ENCODE data around the gene RAD21L1.

RAD21L1 gene

GRCh38 chr20:1274485-1275311, 48.9 kb downstream of the RAD21L1 start:
- no peak for DNase-seq

GRCh38 chr20:1275919-1276318, 50.1 kb downstream of the RAD21L1 start:
- DNase-seq, result no peak

- DNase-seq, result no peak
Measured at GRCh38 chr20:1277529-1278322, 51.9 kb downstream of the RAD21L1 start.

- no peak for DNase-seq
Measured at GRCh38 chr20:1278993-1279392, 53.1 kb downstream of the RAD21L1 start.

GRCh38 chr20:1280195-1281102, 54.6 kb downstream of the RAD21L1 start:
- no peak for DNase-seq

GRCh38 chr20:1281279-1282057, 55.6 kb downstream of the RAD21L1 start:
- DNase-seq, result no peak

GRCh38 chr20:1282966-1283365, 57.1 kb downstream of the RAD21L1 start:
- no peak for DNase-seq

GRCh38 chr20:1283522-1284510, 58.0 kb downstream of the RAD21L1 start:
- DNase-seq, result no peak

- DNase-seq, result peak; percentile 34
Measured at GRCh38 chr20:1286267-1287024, 60.6 kb downstream of the RAD21L1 start.

- DNase-seq, result no peak
Measured at GRCh38 chr20:1287306-1287705, 61.5 kb downstream of the RAD21L1 start.

- DNase-seq, result no peak
Measured at GRCh38 chr20:1287787-1288569, 62.1 kb downstream of the RAD21L1 start.

GRCh38 chr20:1291191-1291741, 65.4 kb downstream of the RAD21L1 start:
- DNase-seq, result no peak

GRCh38 chr20:1292620-1293019, 66.8 kb downstream of the RAD21L1 start:
- no peak for DNase-seq

- no peak for DNase-seq
Measured at GRCh38 chr20:1293641-1294379, 68.0 kb downstream of the RAD21L1 start.

- DNase-seq, result no peak
Measured at GRCh38 chr20:1294497-1294896, 68.7 kb downstream of the RAD21L1 start.

- DNase-seq, result no peak
Measured at GRCh38 chr20:1295276-1295930, 69.6 kb downstream of the RAD21L1 start.

GRCh38 chr20:1296117-1296610, 70.3 kb downstream of the RAD21L1 start:
- DNase-seq, result no peak

Measured in CD4-positive, alpha-beta T cell treated with Interleukin-12 subunit alpha and Interleukin-12 subunit beta, for 1 hour (primary cell).